ENCODE measurements around the gene STAT1.
A peak's percentile ranks its signal among the peaks of the same experiment; 100 is the strongest.
"Not testable (repeated sequence)": the region's sequence is repeated elsewhere in the genome, so short reads cannot be mapped to it uniquely, and the experiment has no call there.

The STAT1 gene

DNA sequence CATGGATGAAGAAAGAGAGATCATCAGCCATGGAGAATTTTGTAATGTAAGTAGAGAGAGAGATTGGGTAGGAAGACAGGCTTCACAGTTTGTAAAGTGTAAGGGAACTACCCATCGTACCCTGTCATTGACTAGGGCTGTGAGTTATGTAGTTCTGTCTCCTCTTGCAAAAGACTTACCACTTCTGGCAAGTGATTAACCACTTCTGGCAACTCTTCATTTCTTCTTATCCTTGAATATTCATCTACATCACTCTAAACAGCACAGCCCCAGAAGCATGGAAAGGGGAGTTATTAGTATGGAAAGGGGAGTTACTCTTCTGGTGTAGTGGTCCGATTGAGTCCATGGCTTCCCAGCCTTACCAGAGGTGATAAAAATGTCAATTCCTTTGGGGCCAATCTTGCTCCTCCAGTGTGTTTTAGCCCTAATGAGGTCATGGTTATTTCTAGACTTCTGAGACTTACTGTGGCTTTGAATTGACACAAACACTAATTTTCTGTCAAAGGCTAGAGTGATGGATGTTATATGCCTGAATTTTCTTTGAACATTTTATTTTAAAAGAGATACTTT is 52.0 kb downstream of the STAT1 start:
- no peak for DNase-seq (ENCODE audit: low spot score)
- Mint-ChIP-seq H3K27me3 (ENCODE audit: low read depth) (no peaks in the 10 kb centered on the region), H3K36me3 (ENCODE audit: low read depth) (peaks cover 72% of the 10 kb centered on the region), H3K4me1 (ENCODE audit: low read depth) (peaks cover 30% of the 10 kb centered on the region), H3K4me3 (no peak overlapping the region), H3K27ac (peak overlapping the region; percentile 50), H3K9me3 (peaks cover under 1% of the 10 kb centered on the region)

DNA sequence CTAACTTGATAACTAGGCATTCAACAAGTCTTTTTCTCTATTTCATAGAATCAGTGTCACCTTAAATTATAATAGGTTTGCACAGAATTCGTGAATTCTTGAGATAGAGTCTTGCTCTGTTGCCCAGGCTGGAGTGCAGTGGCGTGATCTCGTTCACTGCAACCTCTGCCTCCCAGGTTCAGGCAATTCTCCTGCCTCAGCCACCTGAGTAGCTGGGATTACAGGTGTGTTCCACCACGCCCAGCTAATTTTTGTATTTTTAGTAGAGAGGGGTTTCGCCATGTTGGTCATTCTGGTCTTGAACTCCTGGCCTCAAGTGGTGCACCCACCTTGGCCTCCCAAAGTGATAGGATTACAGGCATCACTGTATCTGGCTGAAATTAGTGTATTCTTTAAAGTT is 52.9 kb downstream of the STAT1 start:
- peaks cover 73% of the 10 kb centered on the region for H3K36me3 Mint-ChIP-seq (ENCODE audit: low read depth)
- not testable (repeated sequence) for H3K4me3 Mint-ChIP-seq; H3K9me3 Mint-ChIP-seq; H3K27me3 Mint-ChIP-seq (ENCODE audit: low read depth); DNase-seq (ENCODE audit: low spot score)
- peaks cover 29% of the 10 kb centered on the region for H3K4me1 Mint-ChIP-seq (ENCODE audit: low read depth)
- H3K27ac Mint-ChIP-seq, result peak overlapping the region; percentile 21

- no peak overlapping the region for H3K4me3 Mint-ChIP-seq
- no peaks in the 10 kb centered on the region for H3K27me3 Mint-ChIP-seq (ENCODE audit: low read depth)
- no peak overlapping the region for H3K27ac Mint-ChIP-seq
- H3K9me3 Mint-ChIP-seq, result peaks cover 16% of the 10 kb centered on the region
- H3K4me1 Mint-ChIP-seq (ENCODE audit: low read depth), result peaks cover 32% of the 10 kb centered on the region
- DNase-seq (ENCODE audit: low spot score), result no peak
- H3K36me3 Mint-ChIP-seq (ENCODE audit: low read depth), result peaks cover 70% of the 10 kb centered on the region
Observed at GRCh38 chr2:190959911-190960788, 53.8 kb downstream of the STAT1 start.

GRCh38 chr2:190953257-190953656 is 60.7 kb downstream of the STAT1 start:
- Mint-ChIP-seq H3K27ac (no peak overlapping the region), H3K4me1 (ENCODE audit: low read depth) (peaks cover 6% of the 10 kb centered on the region), H3K36me3 (ENCODE audit: low read depth) (peaks cover 17% of the 10 kb centered on the region), H3K4me3 (no peak overlapping the region), H3K27me3 (ENCODE audit: low read depth) (no peaks in the 10 kb centered on the region), H3K9me3 (peaks cover 16% of the 10 kb centered on the region)
- no peak for DNase-seq (ENCODE audit: low spot score)

DNA sequence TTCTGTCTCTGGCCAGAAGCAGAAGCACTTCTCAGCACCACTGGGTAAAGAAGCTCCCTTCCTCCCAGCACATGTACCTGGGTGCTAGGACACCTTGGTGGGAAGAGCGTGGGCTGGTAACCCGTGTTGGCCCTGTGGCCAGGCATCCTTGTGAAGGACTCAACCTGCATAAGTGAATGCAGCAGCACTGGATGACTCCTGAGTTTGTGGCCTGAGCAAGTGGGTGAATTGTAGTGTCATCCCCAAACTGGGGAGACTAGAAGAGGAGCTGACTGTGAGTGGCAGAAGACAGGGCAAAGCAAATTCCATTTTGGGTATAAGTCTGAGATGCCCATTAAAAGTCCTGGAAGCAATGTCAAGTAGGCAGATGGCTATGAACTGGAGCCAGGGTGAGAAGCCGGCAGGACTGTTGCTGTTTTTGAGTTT is 63.4 kb downstream of the STAT1 start:
- H3K27me3 Mint-ChIP-seq (ENCODE audit: low read depth), result no peaks in the 10 kb centered on the region
- no peak for DNase-seq (ENCODE audit: low spot score)
- peaks cover under 1% of the 10 kb centered on the region for H3K9me3 Mint-ChIP-seq
- no peak overlapping the region for H3K4me3 Mint-ChIP-seq
- H3K36me3 Mint-ChIP-seq (ENCODE audit: low read depth), result no peaks in the 10 kb centered on the region
- H3K27ac Mint-ChIP-seq, result no peak overlapping the region
- H3K4me1 Mint-ChIP-seq (ENCODE audit: low read depth), result peaks cover 18% of the 10 kb centered on the region

- peak; percentile 30 for DNase-seq (ENCODE audit: low spot score)
- Mint-ChIP-seq H3K9me3 (no peaks in the 10 kb centered on the region), H3K4me3 (no peak overlapping the region), H3K36me3 (ENCODE audit: low read depth) (no peaks in the 10 kb centered on the region), H3K27ac (no peak overlapping the region), H3K4me1 (ENCODE audit: low read depth) (peaks cover 18% of the 10 kb centered on the region), H3K27me3 (ENCODE audit: low read depth) (no peaks in the 10 kb centered on the region)
Observed at GRCh38 chr2:190948671-190949070, 65.3 kb downstream of the STAT1 start.

DNA sequence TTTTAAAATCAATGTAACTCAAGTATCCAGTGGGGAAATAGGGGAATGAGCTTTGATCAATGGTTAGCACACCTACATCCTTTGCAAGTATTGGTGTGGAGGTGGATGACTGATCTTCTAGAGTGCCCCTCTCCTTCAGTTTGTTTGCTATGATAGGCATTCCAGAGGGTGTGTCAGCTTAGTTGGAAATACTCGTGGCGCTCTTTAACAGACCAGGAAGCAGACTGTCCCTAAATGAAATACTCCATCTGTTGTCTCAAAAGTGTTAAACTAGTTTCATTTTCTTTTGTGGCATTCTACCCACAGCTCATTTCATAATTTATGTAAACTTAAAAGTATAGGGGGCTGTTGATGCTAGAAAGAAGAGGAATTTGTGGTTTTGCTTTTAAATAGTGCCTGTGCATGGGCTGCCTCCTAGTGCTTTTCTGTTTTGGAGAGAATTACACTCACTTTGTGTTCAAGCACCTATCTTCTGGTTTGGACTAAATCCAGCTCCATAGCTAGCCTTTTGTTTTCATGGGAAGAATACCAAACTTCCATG is 66.2 kb downstream of the STAT1 start:
- Mint-ChIP-seq H3K36me3 (ENCODE audit: low read depth) (no peaks in the 10 kb centered on the region), H3K4me3 (peak overlapping the region; percentile 58), H3K4me1 (ENCODE audit: low read depth) (peaks cover 18% of the 10 kb centered on the region), H3K9me3 (no peaks in the 10 kb centered on the region), H3K27ac (peak overlapping the region; percentile 78), H3K27me3 (ENCODE audit: low read depth) (no peaks in the 10 kb centered on the region)
- no peak for DNase-seq (ENCODE audit: low spot score)

DNA sequence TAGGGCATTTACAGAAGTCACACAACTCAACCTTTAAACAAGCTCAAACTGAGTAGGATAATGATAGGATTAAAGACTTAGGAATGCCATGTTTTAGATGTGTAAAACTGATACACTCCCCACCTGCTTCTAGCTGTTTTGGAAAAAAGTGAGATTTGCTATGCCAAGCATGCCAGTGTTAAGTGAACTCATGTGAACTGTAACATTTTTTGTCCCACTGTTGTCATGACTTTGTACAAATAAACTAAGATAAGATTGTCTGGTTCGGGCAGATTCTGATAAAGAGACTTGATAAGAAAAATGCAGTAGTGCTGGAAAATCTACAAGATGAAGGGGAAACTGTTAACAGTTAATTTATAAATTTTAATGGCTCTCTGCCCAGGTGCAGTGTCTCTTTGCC is 66.8 kb downstream of the STAT1 start:
- Mint-ChIP-seq H3K4me1 (ENCODE audit: low read depth) (peaks cover 18% of the 10 kb centered on the region), H3K36me3 (ENCODE audit: low read depth) (no peaks in the 10 kb centered on the region), H3K9me3 (no peaks in the 10 kb centered on the region), H3K27me3 (ENCODE audit: low read depth) (no peaks in the 10 kb centered on the region), H3K4me3 (no peak overlapping the region), H3K27ac (no peak overlapping the region)
- DNase-seq (ENCODE audit: low spot score), result no peak

GRCh38 chr2:190943706-190944105 is 70.3 kb downstream of the STAT1 start:
- Mint-ChIP-seq H3K4me1 (ENCODE audit: low read depth) (peaks cover 18% of the 10 kb centered on the region), H3K4me3 (no peak overlapping the region), H3K27ac (no peak overlapping the region), H3K27me3 (ENCODE audit: low read depth) (no peaks in the 10 kb centered on the region), H3K36me3 (ENCODE audit: low read depth) (peaks cover 4% of the 10 kb centered on the region), H3K9me3 (no peaks in the 10 kb centered on the region)
- DNase-seq (ENCODE audit: low spot score), result no peak

DNA sequence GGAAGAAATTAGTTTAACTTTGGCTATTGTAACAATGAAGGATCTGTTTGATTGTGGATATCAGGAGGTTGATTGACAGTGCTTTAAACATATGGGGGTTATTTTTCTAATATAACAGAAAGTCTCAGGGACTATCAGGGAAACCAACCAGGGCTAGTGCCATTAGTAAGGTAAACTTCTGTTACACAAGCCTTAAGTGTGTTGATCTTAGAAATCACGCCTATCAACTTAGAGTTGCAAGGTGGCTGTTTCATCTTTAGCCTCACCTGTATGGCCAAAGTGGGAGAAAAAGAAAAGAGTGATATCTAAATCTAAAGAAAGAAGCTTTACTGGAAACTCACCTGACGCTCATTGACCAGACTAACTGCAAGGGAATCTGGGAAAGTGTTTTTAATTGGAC is 71.3 kb downstream of the STAT1 start:
- H3K4me1 Mint-ChIP-seq (ENCODE audit: low read depth), result peaks cover 12% of the 10 kb centered on the region
- H3K27ac Mint-ChIP-seq, result no peak overlapping the region
- H3K27me3 Mint-ChIP-seq (ENCODE audit: low read depth), result no peaks in the 10 kb centered on the region
- H3K4me3 Mint-ChIP-seq, result no peak overlapping the region
- H3K36me3 Mint-ChIP-seq (ENCODE audit: low read depth), result peaks cover 4% of the 10 kb centered on the region
- H3K9me3 Mint-ChIP-seq, result no peaks in the 10 kb centered on the region
- no peak for DNase-seq (ENCODE audit: low spot score)

DNA sequence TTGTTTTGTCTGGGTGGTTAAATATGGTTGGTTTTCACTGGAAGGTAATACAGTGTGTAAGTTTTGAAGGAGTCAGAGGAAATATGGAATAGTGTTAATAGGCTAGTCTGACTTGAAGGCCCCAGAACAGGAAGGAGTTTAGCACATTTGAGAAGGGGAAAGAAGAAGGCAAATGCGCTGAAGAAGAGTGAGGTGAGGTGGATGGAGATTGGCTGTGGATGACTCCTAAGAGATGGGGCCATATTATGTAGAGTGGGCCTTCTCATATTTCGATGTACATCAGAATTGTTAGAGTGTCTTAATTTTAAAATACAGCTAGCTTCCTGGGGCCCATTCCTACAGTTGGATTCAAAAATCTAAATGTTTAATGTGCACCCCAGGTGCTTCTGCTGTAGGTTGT is 72.4 kb downstream of the STAT1 start:
- no peak for DNase-seq (ENCODE audit: low spot score)
- Mint-ChIP-seq H3K27ac (no peak overlapping the region), H3K27me3 (ENCODE audit: low read depth) (no peaks in the 10 kb centered on the region), H3K4me3 (no peak overlapping the region), H3K9me3 (no peaks in the 10 kb centered on the region), H3K36me3 (ENCODE audit: low read depth) (peaks cover 8% of the 10 kb centered on the region), H3K4me1 (ENCODE audit: low read depth) (peaks cover 4% of the 10 kb centered on the region)

GRCh38 chr2:190940454-190940853 is 73.5 kb downstream of the STAT1 start:
- DNase-seq (ENCODE audit: low spot score), result no peak

DNA sequence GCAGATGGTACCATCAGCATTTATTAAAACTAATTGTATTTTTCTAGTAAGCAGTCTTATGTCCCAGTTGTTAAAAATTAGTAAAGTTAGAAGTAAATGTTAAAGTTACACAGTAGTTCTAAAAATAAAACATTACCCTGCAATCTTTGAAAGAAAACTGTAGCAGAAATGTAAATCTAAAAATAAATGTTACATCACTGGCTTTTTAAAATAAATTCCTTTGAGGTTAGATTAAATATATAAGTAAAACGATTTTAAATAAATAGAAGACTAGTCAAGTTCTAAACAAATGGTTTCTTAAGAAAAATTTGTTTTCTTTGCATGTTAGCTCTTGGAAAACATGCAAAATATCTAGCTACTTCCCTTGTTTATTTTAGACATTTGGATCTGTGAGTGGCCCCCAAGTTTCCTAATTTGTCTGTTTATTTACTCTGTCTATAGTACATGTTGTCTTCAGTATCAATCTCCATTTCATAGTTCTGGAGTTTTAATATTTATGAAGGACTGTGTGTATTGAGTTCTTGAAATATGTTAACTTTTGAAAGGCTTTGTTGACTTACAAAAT is 75.1 kb downstream of the STAT1 start:
- Mint-ChIP-seq H3K27me3 (ENCODE audit: low read depth) (no peaks in the 10 kb centered on the region), H3K27ac (no peak overlapping the region), H3K4me1 (ENCODE audit: low read depth) (peaks cover 3% of the 10 kb centered on the region), H3K9me3 (no peaks in the 10 kb centered on the region), H3K4me3 (no peak overlapping the region), H3K36me3 (ENCODE audit: low read depth) (peaks cover 15% of the 10 kb centered on the region)
- no peak for DNase-seq (ENCODE audit: low spot score)

More at GRCh38 chr2:190940454-190940853, 73.5 kb downstream of the STAT1 start:
- no peaks in the 10 kb centered on the region for H3K27me3 Mint-ChIP-seq (ENCODE audit: low read depth)
- peaks cover 10% of the 10 kb centered on the region for H3K36me3 Mint-ChIP-seq (ENCODE audit: low read depth)
- no peak overlapping the region for H3K27ac Mint-ChIP-seq
- no peak overlapping the region for H3K4me3 Mint-ChIP-seq
- H3K4me1 Mint-ChIP-seq (ENCODE audit: low read depth), result no peaks in the 10 kb centered on the region
- H3K9me3 Mint-ChIP-seq, result no peaks in the 10 kb centered on the region

DNA sequence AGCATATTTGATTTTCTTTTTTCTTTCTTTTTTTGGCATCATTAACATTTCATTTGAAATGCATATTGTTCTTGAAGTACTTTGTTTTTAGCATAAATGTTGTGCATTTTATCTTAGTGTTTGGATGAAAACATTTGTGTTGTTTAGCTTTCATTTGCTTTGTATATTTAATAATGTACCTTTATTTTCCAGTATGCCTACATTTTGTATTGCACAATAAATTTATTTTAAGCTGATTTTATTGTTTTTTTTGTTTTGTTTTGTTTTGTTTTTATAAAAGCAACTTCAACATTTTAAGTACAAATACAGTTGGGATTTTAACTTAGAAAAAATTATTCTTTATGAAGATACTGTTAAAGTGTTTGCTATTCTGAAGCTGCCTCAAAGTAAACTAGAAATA is 78.9 kb downstream of the STAT1 start:
- Mint-ChIP-seq H3K4me1 (ENCODE audit: low read depth) (peaks cover 3% of the 10 kb centered on the region), H3K9me3 (no peaks in the 10 kb centered on the region), H3K4me3 (no peak overlapping the region), H3K27me3 (ENCODE audit: low read depth) (no peaks in the 10 kb centered on the region), H3K27ac (no peak overlapping the region), H3K36me3 (ENCODE audit: low read depth) (peaks cover 27% of the 10 kb centered on the region)
- no peak for DNase-seq (ENCODE audit: low spot score)

Data from T-helper 2 cell treated with Interferon-gamma antibody and Interleukin-4, amounts not matched to agents 5 μg/mL and 100 μg/mL, for 36 hours (primary cell).